ENCODE results near the gene MAP3K3.

GRCh38 chr17:63633742-63634141 is 11.5 kb downstream of the MAP3K3 start:
- TF ChIP-seq CTCF (IDR thresholded peaks at IDR 0.05 in 8 of 11, conservative IDR thresholded peaks at IDR 0.05 in 3 of 11) (no peak), POLR2AphosphoS5 (IDR thresholded peaks at IDR 0.05) (no peak), POLR2A (IDR thresholded peaks at IDR 0.05) (no peak)
